GM11168 (cell line): Measurements from ENCODE around the gene TRAF3.
"Not testable (repeated sequence)": the region's sequence is repeated elsewhere in the genome, so short reads cannot be mapped to it uniquely, and the experiment has no call there.

ENCODE experiments used
- in situ Hi-C: fragments of 300-500 bp; cut with MboI; formaldehyde crosslinking; loops from one replicate; pipeline ENCODE4 v1.12.0; 2022; ENCODE audit warnings: low sequenced_read_pairs; ENCODE audit not compliant: unreplicated experiment

TRAF3 gene

GRCh38 chr14:102915292-102916110 lies 138.3 kb downstream of the TRAF3 start:
- in situ Hi-C loops: loop anchor here (5.0 kb wide), 1 partner anchor 143 kb away; no protein-coding TSS in a partner anchor

GRCh38 chr14:102916347-102917055 lies 139.3 kb downstream of the TRAF3 start:
- in situ Hi-C loops: loop anchor here (5.0 kb wide), 1 partner anchor 144 kb away; no protein-coding TSS in a partner anchor

- in situ Hi-C loops: loop anchor here (5.0 kb wide), 1 partner anchor 145 kb away; no protein-coding TSS in a partner anchor
Measured at GRCh38 chr14:102917056-102917385, 139.8 kb downstream of the TRAF3 start.

GRCh38 chr14:102917469-102918211 lies 140.4 kb downstream of the TRAF3 start:
- in situ Hi-C loops: loop anchor here (5.0 kb wide), 1 partner anchor 145 kb away; no protein-coding TSS in a partner anchor

- in situ Hi-C loops: loop anchor here (5.0 kb wide), 1 partner anchor 146 kb away; no protein-coding TSS in a partner anchor
Measured at GRCh38 chr14:102918438-102918837, 141.2 kb downstream of the TRAF3 start.

GRCh38 chr14:102920273-102920997 lies 143.2 kb downstream of the TRAF3 start:
- in situ Hi-C loops: no loop called here

- in situ Hi-C loops: no loop called here
Measured at GRCh38 chr14:102920998-102921304, 143.7 kb downstream of the TRAF3 start.

- in situ Hi-C loops: no loop called here
Measured at GRCh38 chr14:102922490-102923200, 145.4 kb downstream of the TRAF3 start, which contains the start of gene AMN. Gene AMN (plus strand): TSS chr14:102922663. CDS start chr14:102922689, 26 bp downstream.

- in situ Hi-C loops: no loop called here
Measured at GRCh38 chr14:102923201-102923924, 146.1 kb downstream of the TRAF3 start.

- in situ Hi-C loops: no loop called here
Measured at GRCh38 chr14:102923925-102924486, 146.8 kb downstream of the TRAF3 start.

GRCh38 chr14:102924632-102925588 lies 147.7 kb downstream of the TRAF3 start:
- in situ Hi-C loops: no loop called here

- in situ Hi-C loops: no loop called here
Measured at GRCh38 chr14:102925646-102926045, 148.4 kb downstream of the TRAF3 start.

GRCh38 chr14:102926104-102926503 lies 148.9 kb downstream of the TRAF3 start:
- in situ Hi-C loops: no loop called here

GRCh38 chr14:102926840-102927239 lies 149.6 kb downstream of the TRAF3 start:
- in situ Hi-C loops: not testable (repeated sequence)

- in situ Hi-C loops: no loop called here
Measured at GRCh38 chr14:102927346-102927877, 150.2 kb downstream of the TRAF3 start.

GRCh38 chr14:102927878-102928411 lies 150.7 kb downstream of the TRAF3 start:
- in situ Hi-C loops: no loop called here
